ACC112 (cell line): ENCODE data around the gene SFI1.
"Not testable (repeated sequence)": the region's sequence is repeated elsewhere in the genome, so short reads cannot be mapped to it uniquely, and the experiment has no call there.

Experiments used
- H2AFZ ChIP-seq: fragments of 200-600 bp; sonication (generic); one replicate; pipeline ENCODE4 v1.6.0; 2017; ENCODE audit warnings: antibody characterized with exemption, low read length; ENCODE audit not compliant: unreplicated experiment
- H3K27ac ChIP-seq: fragments of 200-600 bp; sonication (generic); 2 replicates; pipeline ENCODE4 v1.5.1; 2014; ENCODE audit warnings: low read depth, mild to moderate bottlenecking, antibody characterized with exemption, low read length, moderate library complexity
- H3K27me3 ChIP-seq: fragments of 200-600 bp; sonication (generic); 2 replicates; pipeline ENCODE4 v1.6.1; 2014; ENCODE audit warnings: mild to moderate bottlenecking, antibody characterized with exemption, low read length, moderate library complexity, mixed read lengths; ENCODE audit not compliant: insufficient read depth
- H3K36me3 ChIP-seq: fragments of 200-600 bp; sonication (generic); 2 replicates; pipeline ENCODE4 v1.6.1; 2016; ENCODE audit warnings: mild to moderate bottlenecking, antibody characterized with exemption, low read length, moderate library complexity, mixed read lengths; ENCODE audit not compliant: insufficient read depth
- H3K4me1 ChIP-seq: fragments of 200-600 bp; sonication (generic); one replicate; pipeline ENCODE4 v1.6.1; 2016; ENCODE audit warnings: low read length, mixed read lengths; ENCODE audit not compliant: insufficient read depth, unreplicated experiment, control insufficient read depth
- H3K4me3 ChIP-seq: fragments of 200-600 bp; sonication (generic); 2 replicates; pipeline ENCODE4 v1.5.1; 2014; ENCODE audit warnings: mild to moderate bottlenecking, low read depth, low read length
- H3K79me2 ChIP-seq: fragments of 200-600 bp; sonication (generic); one replicate; pipeline ENCODE4 v1.6.0; 2016; ENCODE audit warnings: low read length; ENCODE audit not compliant: control insufficient read depth, unreplicated experiment, insufficient read depth

The SFI1 gene

DNA sequence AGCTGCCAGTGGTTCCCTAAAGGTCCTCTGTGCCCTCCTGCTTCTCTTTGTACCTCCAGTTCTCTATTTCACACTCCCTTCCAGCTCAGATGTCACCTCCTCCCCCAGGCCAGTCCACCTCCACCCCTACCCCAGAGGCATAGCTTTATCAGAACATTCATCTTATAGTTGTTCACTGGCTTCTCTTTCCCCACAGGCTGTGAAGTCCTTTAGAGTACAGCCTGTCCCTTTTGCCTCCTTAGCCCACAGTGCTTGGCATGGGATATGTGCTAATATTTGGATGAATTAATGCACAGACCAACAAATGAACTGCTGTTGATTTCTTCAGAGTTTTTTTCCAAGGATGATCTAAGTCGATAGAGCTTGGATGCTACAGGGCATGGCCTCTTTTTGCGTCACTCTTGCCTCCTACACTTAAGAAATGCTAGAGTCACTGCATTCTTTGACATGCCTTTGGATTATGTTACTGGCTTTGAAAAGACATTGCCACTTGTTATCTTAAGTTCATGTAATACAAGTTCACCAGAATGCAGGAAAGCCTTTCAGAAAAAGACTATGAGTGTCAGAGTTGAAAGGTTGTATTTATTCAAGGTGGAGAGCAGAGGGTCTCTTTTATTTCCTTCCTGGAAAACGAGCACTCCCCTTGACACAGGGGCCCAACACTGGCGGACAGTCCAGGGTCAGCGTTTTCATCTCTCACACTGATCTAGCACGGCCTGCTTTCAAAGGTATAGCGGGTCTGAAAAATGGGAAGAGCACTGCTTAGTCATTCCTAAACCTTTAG is 90.0 kb downstream of the SFI1 start:
- peak overlapping the region; percentile 100 for H3K27ac ChIP-seq
- H3K27me3 ChIP-seq: no peaks in the 10 kb centered on the region
- no peak overlapping the region for H3K4me3 ChIP-seq
- H3K36me3 ChIP-seq: peaks cover 7% of the 10 kb centered on the region; the same call in 1 of the 2 replicates
- H3K4me1 ChIP-seq: peaks cover 47% of the 10 kb centered on the region
- no peaks in the 10 kb centered on the region for H3K79me2 ChIP-seq
- H2AFZ ChIP-seq: no peak overlapping the region

DNA sequence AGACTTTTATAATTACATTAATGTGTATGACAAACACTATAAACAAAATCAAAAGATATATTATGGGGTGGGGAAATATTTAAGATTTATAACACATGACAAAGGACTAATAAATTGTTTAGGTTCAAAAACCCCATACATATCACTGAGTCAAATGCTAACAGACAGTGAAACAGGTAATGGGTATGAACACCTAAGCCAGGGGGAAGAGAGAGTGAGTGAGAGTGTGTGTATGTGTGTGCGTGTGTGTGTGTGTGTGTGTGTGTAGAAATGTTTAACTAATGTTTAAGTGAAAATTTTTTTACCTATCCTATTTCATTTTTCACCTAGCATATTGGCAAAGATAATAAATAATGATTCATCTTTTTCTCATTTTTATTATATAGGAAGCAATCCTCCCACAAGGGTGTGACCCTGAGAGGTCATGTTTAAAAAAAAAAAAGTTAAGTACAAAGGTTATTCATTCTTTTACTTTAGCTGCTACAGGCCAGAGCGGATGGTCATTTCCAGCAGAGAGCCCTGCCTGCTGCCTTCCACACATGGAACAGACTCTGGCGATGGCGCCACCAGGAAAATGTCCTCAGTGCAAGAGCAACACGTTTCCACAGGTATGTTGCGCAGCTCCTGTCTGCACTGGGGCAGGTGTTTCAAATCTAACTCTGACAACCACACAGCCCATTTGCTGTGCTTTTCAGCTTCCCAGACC is 92.8 kb downstream of the SFI1 start:
- Histone ChIP-seq H3K27me3 (no peaks in the 10 kb centered on the region), H3K27ac (0 out of 2 replicates have a peak overlapping the region, but pooled peaks have one; percentile 39), H3K36me3 (peaks cover 7% of the 10 kb centered on the region; the same call in 1 of the 2 replicates), H2AFZ (no peak overlapping the region), H3K4me1 (peaks cover 39% of the 10 kb centered on the region), H3K79me2 (no peaks in the 10 kb centered on the region), H3K4me3 (no peak overlapping the region)

DNA sequence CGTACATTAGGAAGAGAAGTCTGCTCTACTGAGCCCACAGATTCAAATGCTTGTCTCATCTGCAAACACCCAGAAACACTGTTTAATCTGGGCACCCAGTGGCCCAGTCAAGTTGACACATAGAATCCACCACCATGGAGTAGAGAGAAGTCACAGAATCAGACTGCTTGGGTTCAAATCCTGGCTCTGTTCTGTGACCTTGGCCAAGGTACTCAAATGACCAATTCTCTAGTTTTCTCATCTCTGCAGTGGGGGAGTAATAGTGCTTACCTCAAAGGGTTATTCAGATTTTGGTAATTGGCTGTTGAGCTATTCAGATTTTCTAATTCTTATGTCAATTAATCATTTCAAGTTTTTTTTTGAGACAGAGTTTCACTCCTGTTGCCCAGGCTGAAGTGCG is 93.8 kb downstream of the SFI1 start:
- H2AFZ ChIP-seq, H3K79me2 ChIP-seq, H3K36me3 ChIP-seq, H3K27me3 ChIP-seq, H3K4me3 ChIP-seq, H3K27ac ChIP-seq: not testable (repeated sequence)
- H3K4me1 ChIP-seq: peaks cover 29% of the 10 kb centered on the region

DNA sequence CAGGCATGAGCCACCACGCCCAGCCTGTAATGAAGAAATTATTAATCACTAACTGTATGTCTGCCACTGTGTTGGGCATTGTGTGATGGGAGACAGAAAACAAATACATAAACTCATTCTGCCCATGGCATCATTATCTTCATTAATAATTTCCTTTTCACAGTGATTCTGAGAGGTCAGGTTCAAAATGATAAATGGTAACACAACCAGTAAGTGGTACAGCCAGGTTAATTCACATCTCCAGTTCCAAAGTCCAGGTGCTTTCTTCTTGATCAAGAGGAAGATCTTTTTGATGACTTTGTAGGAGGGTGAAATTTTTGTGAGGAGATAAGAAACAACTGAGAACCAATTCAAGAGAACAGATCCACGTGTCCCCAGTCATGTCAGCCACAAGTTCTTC is 98.9 kb downstream of the SFI1 start:
- Histone ChIP-seq H3K4me3 (no peak overlapping the region), H2AFZ (no peak overlapping the region), H3K27ac (no peak overlapping the region), H3K27me3 (no peaks in the 10 kb centered on the region), H3K36me3 (no peaks in the 10 kb centered on the region), H3K4me1 (no peaks in the 10 kb centered on the region), H3K79me2 (no peaks in the 10 kb centered on the region)

DNA sequence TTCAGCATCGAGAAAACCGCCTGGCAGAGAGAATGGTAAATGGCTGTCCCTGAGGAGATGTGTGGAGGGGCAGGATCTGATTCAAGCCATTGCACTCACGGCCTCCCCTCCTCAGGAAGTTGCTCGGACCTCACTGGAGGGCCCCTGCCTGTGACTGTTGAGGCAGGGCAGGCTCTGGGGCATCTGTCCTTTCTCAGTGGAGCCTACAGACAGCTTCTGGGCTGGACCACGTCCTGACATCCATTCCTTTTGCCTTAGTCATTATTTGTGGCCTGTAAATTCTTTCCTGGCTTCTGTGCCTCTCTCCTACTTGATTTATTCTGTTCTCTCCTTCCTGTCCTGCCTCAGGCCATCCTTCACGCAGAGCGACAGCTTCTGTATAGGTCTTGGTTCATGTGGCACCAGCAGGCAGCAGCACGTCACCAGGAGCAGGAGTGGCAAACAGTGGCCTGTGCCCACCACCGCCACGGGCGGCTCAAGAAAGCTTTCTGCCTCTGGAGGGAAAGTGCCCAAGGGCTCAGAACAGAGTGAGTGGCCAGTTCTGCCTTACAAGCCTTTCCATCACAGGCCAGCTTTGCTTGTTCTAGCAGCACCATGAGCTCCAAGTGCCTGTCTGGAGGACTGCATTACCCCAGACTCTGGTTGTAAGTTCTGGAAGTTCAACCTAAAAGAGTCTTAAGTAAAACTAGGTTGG is 106.1 kb downstream of the SFI1 start:
- Histone ChIP-seq H3K36me3 (no peaks in the 10 kb centered on the region), H3K27ac (peak overlapping the region; percentile 88)

DNA sequence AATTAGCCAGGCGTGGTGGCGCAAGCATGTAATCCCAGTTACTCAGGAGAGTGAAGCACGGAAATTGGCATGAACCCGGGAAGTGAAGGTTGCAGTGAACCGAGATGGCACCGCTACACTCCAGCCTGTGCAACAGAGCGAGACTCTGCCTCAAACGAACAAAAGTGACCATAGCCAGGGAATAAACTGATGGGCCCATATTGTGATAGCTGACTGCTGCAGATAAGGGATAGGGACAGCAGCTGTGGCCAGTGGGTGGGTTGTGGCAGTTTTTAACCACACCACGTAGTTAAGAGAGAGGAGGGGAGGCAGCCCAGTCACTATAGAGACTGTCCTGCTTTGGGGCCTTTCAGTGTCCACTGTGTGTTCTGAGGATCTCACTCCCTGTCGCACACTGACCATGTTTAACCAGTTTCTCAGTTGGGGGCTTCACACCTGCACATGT is 106.8 kb downstream of the SFI1 start:
- Histone ChIP-seq H3K79me2 (no peaks in the 10 kb centered on the region), H3K36me3 (no peaks in the 10 kb centered on the region), H3K27ac (peak overlapping the region; percentile 88), H3K4me3 (no peak overlapping the region), H3K27me3 (no peaks in the 10 kb centered on the region), H3K4me1 (peaks cover 9% of the 10 kb centered on the region), H2AFZ (no peak overlapping the region)

More for the DNA sequence above, 106.1 kb downstream of the SFI1 start:
- peaks cover 9% of the 10 kb centered on the region for H3K4me1 ChIP-seq
- no peak overlapping the region for H2AFZ ChIP-seq
- H3K4me3 ChIP-seq: no peak overlapping the region
- no peaks in the 10 kb centered on the region for H3K27me3 ChIP-seq
- H3K79me2 ChIP-seq: no peaks in the 10 kb centered on the region

DNA sequence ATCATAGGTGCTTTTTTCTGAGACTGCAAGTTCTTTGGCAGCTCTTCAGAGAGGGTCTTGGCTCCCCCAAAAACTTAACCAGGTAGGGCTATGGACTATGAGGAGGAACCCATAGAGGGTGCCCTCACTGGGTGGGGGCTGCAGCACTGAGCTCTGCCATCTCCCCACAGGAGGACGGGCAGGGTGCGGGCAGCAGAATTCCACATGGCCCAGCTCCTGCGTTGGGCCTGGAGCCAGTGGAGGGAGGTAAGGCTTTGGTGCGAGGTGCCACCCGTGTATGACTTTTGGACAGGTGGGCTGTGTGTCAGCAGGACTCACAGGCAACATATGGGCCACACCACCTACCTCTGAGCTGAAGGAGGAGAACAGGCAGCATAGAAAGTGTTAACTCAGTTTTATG is 107.2 kb downstream of the SFI1 start:
- no peak overlapping the region for H2AFZ ChIP-seq
- H3K27ac ChIP-seq: no peak overlapping the region
- peaks cover 9% of the 10 kb centered on the region for H3K4me1 ChIP-seq
- H3K79me2 ChIP-seq: no peaks in the 10 kb centered on the region
- no peaks in the 10 kb centered on the region for H3K36me3 ChIP-seq
- no peak overlapping the region for H3K4me3 ChIP-seq
- H3K27me3 ChIP-seq: no peaks in the 10 kb centered on the region

DNA sequence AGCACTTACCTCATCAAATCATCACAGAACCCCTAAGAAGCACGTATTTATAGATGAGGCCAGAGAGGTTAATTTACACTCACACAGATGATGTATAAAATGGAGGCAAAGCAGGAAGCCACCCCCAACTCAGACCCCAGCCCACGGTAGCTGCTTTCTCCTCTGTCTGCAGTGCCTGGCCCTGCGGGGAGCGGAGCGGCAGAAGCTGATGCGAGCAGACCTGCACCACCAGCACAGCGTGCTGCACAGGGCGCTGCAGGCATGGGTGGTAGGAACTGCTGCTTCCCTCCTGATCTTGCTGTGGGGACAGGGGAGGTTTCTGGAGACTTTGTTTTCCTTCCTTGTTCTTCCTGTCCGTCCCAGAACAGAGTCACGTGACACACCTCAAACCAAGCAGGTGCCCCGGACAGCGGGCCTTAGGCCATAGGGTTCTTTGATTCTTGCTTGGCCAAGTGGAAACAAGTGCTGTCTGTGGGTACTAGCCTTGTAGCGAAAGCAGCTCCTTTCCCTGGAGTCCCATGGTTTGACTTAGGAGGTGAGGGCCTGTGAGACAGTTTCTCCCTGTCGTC is 107.9 kb downstream of the SFI1 start:
- no peaks in the 10 kb centered on the region for H3K36me3 ChIP-seq
- H3K4me1 ChIP-seq: peaks cover 9% of the 10 kb centered on the region
- no peak overlapping the region for H2AFZ ChIP-seq
- H3K27me3 ChIP-seq: no peaks in the 10 kb centered on the region
- no peak overlapping the region for H3K27ac ChIP-seq
- no peaks in the 10 kb centered on the region for H3K79me2 ChIP-seq
- H3K4me3 ChIP-seq: no peak overlapping the region

DNA sequence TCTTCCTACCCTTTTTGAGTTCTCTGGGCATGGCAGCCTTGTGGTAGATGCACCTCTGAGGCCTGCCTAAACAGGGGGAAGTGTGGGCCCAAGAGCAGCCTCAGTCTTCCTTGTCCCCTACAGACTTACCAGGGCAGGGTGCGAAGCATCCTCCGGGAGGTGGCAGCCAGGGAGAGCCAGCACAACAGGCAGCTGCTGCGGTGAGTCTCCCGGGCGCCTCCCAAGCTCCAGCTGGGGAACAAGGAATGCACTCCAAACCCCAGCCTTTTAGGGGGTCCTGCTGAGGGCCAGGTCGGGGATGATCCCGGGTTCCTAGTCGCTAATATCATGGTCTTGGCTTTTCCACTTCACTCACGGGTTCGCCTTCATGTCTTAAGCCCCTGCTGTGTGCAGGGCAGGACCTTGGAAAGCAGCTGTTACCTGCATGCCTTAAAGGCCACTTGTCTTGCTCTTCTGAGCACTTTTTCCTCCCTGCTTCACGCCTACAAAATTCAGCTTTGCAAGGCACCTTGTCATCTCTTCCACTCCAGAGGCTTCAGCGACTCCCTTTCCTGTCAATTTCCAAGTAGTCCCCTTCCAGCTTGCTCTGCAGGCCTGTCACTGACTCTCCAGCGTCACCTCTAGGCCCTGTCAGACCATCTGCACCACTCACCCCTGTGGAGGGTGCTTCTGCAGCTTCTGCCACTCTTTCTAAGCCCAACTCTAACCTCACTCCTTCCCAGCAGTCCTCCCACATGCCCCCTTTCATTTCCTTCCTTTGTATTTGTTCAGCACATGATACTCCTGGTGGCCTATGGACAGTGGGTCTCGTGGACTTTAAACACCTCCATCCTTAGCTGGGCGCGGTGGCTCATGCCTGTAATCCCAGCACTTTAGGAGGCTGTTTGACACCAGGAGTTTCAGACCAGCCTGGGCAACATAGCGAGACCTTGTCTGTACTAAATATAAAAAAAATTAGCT is 108.7 kb downstream of the SFI1 start:
- H3K4me1 ChIP-seq: peaks cover 9% of the 10 kb centered on the region

More for the DNA sequence above, 108.7 kb downstream of the SFI1 start:
- Histone ChIP-seq H3K4me3 (no peak overlapping the region), H3K27me3 (no peaks in the 10 kb centered on the region), H2AFZ (no peak overlapping the region), H3K79me2 (no peaks in the 10 kb centered on the region), H3K36me3 (no peaks in the 10 kb centered on the region), H3K27ac (no peak overlapping the region)
